ENCODE results near the gene TERT. TPM values are rescaled to one million over a fixed set of nuclear protein-coding genes. Genes with fewer than 3 reads are reported as not detected.
A peak's percentile ranks its signal among the peaks of the same experiment; 100 is the strongest.
"Not testable (repeated sequence)": the region's sequence is repeated elsewhere in the genome, so short reads cannot be mapped to it uniquely, and the experiment has no call there.

Gene TERT
- total RNA-seq, 2 donors from 2014 or later = not detected

GRCh38 chr5:1229822-1230221, 65.0 kb downstream of the TERT start:
- 37 to 40% methylated on average over 7 of the region's 7 CpGs for WGBS, 2 donors

GRCh38 chr5:1229023-1229422, 65.8 kb downstream of the TERT start:
- H3K27ac ChIP-seq; H3K27me3 ChIP-seq; intact Hi-C loops (cut with DNase I); H3K36me3 ChIP-seq (replicated peaks in 1 of 2; ENCODE audit: insufficient read depth in 1 of 2, low read depth in 2 of 2); DNase-seq; H3K9me3 ChIP-seq; ATAC-seq; H3K4me3 ChIP-seq; H3K4me1 ChIP-seq: not testable (repeated sequence)
- WGBS, 2 donors = 75 to 81% methylated on average over 11 of the region's 11 CpGs

More at GRCh38 chr5:1229822-1230221, 65.0 kb downstream of the TERT start:
- no peak overlapping the region for H3K27ac ChIP-seq
- no peak for DNase-seq
- no peaks in the 10 kb centered on the region for H3K27me3 ChIP-seq
- H3K4me1 ChIP-seq = no peaks in the 10 kb centered on the region
- no peak overlapping the region for H3K4me3 ChIP-seq
- no peaks in the 10 kb centered on the region for H3K36me3 ChIP-seq (replicated peaks in 1 of 2; ENCODE audit: insufficient read depth in 1 of 2, low read depth in 2 of 2)
- intact Hi-C loops (cut with DNase I) = no loop called here
- TF ChIP-seq CTCF (IDR thresholded peaks at IDR 0.05) (no peak), POLR2A (IDR thresholded peaks at IDR 0.05) (no peak)
- no peak for ATAC-seq
- peaks cover 0 to 2% (median 0%) of the 10 kb centered on the region in 3 donors for H3K9me3 ChIP-seq

- intact Hi-C loops (cut with DNase I) = no loop called here
- H3K27me3 ChIP-seq = no peaks in the 10 kb centered on the region
- no peak for TF ChIP-seq CTCF (IDR thresholded peaks at IDR 0.05)
- TF ChIP-seq POLR2A (IDR thresholded peaks at IDR 0.05) = no peak
- WGBS, 2 donors = 45 to 51% methylated on average over 15 of the region's 15 CpGs
- no peaks in the 10 kb centered on the region for H3K9me3 ChIP-seq
- no peak overlapping the region for H3K4me3 ChIP-seq
- no peak overlapping the region for H3K27ac ChIP-seq
- no peaks in the 10 kb centered on the region for H3K4me1 ChIP-seq
- ATAC-seq (no peak), DNase-seq (no peak)
- no peaks in the 10 kb centered on the region for H3K36me3 ChIP-seq (replicated peaks in 1 of 2; ENCODE audit: insufficient read depth in 1 of 2, low read depth in 2 of 2)
Observed at GRCh38 chr5:1228120-1228519, 66.7 kb downstream of the TERT start.

GRCh38 chr5:1227667-1228066, 67.2 kb downstream of the TERT start:
- Histone ChIP-seq H3K27ac (no peak overlapping the region), H3K36me3 (replicated peaks in 1 of 2; ENCODE audit: insufficient read depth in 1 of 2, low read depth in 2 of 2) (no peaks in the 10 kb centered on the region), H3K27me3 (no peaks in the 10 kb centered on the region), H3K4me3 (no peak overlapping the region), H3K9me3 (no peaks in the 10 kb centered on the region), H3K4me1 (no peaks in the 10 kb centered on the region)
- no peak for ATAC-seq
- 31 to 38% methylated on average over 14 of the region's 14 CpGs for WGBS, 2 donors
- TF ChIP-seq CTCF (IDR thresholded peaks at IDR 0.05) (no peak), POLR2A (IDR thresholded peaks at IDR 0.05) (no peak)
- intact Hi-C loops (cut with DNase I) = no loop called here
- peak in 3 of 4 donors; percentile 30 to 67 (median 51) for DNase-seq

GRCh38 chr5:1226839-1227581, 67.9 kb downstream of the TERT start:
- no peaks in the 10 kb centered on the region for H3K36me3 ChIP-seq (replicated peaks in 1 of 2; ENCODE audit: insufficient read depth in 1 of 2, low read depth in 2 of 2)
- no peaks in the 10 kb centered on the region for H3K9me3 ChIP-seq
- no peak overlapping the region for H3K4me3 ChIP-seq
- 79 to 88% methylated on average over 42 to 49 of the region's 50 CpGs for WGBS, 2 donors
- DNase-seq (no peak), ATAC-seq (no peak)
- H3K27me3 ChIP-seq = no peaks in the 10 kb centered on the region
- intact Hi-C loops (cut with DNase I) = no loop called here
- H3K4me1 ChIP-seq = no peaks in the 10 kb centered on the region
- H3K27ac ChIP-seq = no peak overlapping the region
- TF ChIP-seq POLR2A (IDR thresholded peaks at IDR 0.05) (no peak), CTCF (IDR thresholded peaks at IDR 0.05) (no peak)

All from body of pancreas (tissue), 4 donors.